ENCODE data around the gene RSBN1. TPM values are rescaled to one million over a fixed set of nuclear protein-coding genes. Genes with fewer than 3 reads are reported as not detected.
"Not testable (repeated sequence)": the region's sequence is repeated elsewhere in the genome, so short reads cannot be mapped to it uniquely, and the experiment has no call there.

RSBN1 gene
- total RNA-seq, 1 donor from 2014 or later, result 11.8 TPM

DNA sequence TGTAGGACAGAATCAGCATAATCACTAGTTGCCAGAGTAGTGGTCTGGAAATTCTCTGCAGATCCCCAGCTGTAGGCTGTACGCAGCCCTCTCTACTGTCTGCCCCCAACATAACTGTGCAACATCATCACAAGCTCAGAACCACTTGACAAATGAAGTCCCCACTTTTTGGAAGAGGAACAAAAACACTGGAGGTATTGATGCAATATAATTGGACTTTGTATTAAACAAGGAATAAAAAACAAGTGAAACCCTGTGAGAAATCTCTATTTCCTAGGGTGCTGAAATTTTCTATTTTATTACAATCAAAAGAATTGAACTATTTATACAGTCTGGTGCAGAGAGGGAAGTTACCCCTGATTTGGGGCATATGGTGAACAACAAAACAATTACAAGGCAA lies 68.2 kb downstream of the RSBN1 start:
- Mint-ChIP-seq H3K27me3 (ENCODE audit: low read depth) (no peaks in the 10 kb centered on the region), H3K4me1 (ENCODE audit: low read depth) (peaks cover 17% of the 10 kb centered on the region), H3K4me3 (ENCODE audit: unreplicated experiment) (no peak overlapping the region), H3K9me3 (ENCODE audit: low read depth) (no peaks in the 10 kb centered on the region), H3K36me3 (ENCODE audit: low read depth) (no peaks in the 10 kb centered on the region), H3K27ac (ENCODE audit: unreplicated experiment) (no peak overlapping the region)
- DNase-seq (ENCODE audit: low spot score), result no peak
- TF ChIP-seq, protein P1, sequence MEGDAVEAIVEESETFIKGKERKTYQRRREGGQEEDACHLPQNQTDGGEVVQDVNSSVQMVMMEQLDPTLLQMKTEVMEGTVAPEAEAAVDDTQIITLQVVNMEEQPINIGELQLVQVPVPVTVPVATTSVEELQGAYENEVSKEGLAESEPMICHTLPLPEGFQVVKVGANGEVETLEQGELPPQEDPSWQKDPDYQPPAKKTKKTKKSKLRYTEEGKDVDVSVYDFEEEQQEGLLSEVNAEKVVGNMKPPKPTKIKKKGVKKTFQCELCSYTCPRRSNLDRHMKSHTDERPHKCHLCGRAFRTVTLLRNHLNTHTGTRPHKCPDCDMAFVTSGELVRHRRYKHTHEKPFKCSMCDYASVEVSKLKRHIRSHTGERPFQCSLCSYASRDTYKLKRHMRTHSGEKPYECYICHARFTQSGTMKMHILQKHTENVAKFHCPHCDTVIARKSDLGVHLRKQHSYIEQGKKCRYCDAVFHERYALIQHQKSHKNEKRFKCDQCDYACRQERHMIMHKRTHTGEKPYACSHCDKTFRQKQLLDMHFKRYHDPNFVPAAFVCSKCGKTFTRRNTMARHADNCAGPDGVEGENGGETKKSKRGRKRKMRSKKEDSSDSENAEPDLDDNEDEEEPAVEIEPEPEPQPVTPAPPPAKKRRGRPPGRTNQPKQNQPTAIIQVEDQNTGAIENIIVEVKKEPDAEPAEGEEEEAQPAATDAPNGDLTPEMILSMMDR (IDR thresholded peaks at IDR 0.05), result no peak

DNA sequence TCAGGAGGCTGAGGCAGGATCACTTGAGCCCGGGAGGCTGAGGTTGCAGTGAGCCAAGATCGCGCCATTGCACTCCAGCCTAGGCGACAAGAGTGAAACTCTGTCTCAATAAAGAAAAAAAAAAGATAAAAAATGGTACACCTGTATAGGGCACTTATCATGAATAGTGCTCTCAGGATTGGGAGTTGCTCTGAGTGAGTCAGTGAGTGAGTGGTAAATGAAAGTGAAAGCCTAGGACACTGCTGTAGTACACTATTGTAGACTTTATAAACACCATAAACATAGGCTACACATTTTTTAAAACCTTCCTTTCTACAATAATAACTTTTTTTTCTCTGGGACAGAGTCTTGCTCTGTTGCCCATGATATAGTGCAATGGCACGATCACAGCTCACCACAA lies 69.8 kb downstream of the RSBN1 start:
- H3K36me3 Mint-ChIP-seq (ENCODE audit: low read depth), result peaks cover 5% of the 10 kb centered on the region

DNA sequence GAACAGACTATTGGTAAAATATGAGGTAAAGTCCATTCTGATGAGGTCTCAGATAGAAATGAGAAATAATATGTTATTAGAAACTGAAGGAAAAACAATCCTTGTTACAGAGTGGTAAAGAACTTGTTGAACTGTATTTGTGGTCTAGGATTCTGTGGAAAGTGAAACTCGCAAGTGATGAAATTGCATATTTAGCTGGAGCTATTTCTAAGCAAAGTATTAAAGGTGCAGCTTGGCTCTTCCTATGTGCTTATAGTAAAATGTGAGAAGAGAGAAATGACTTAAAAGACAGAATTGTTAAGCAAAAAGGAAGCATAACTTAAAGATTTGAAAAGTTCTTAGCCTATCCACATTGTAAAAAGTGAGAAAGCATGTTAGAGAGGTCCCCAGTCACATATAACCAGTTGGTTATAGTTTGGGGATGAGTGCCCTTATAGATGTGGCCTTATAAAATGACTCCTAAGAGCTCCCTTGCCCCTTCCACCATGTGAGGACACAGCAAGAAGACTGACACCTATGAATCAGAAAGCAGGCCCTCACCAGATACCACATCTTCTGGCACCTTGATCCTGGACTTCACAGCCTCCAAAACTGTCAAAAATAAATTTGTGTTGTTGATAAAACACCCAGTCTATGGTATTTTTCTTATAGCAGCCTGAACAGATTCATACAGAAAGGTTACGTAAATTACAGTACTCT lies 77.8 kb downstream of the RSBN1 start:
- TF ChIP-seq, protein P1 (IDR thresholded peaks at IDR 0.05), result no peak
- H3K27ac Mint-ChIP-seq (ENCODE audit: unreplicated experiment), result no peak overlapping the region

More for the DNA sequence above, 69.8 kb downstream of the RSBN1 start:
- Mint-ChIP-seq H3K4me1 (ENCODE audit: low read depth) (peaks cover 9% of the 10 kb centered on the region), H3K27me3 (ENCODE audit: low read depth) (no peaks in the 10 kb centered on the region), H3K27ac (ENCODE audit: unreplicated experiment) (no peak overlapping the region), H3K9me3 (ENCODE audit: low read depth) (no peaks in the 10 kb centered on the region), H3K4me3 (ENCODE audit: unreplicated experiment) (no peak overlapping the region)
- TF ChIP-seq, protein P1 (IDR thresholded peaks at IDR 0.05), result no peak
- no peak for DNase-seq (ENCODE audit: low spot score)

DNA sequence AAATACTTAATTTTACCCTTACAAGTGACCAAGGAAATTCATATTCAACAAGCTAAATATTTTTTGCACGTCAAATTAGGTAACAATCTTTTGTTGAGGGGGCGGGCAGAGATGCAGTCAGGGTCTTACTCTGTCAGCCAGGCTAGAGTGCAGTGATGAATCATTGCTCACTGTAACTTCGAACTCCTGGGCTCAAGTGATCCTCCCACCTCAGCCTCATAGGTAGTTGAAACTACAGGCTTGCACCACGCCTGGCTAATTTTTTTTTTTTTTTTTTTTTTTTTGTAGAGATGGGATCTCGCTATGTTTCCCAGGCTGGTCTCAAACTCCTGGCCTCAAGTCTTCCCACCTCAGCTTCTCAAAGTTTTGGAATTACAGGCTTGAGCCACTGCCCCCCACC lies 79.5 kb downstream of the RSBN1 start:
- Mint-ChIP-seq H3K9me3 (ENCODE audit: low read depth) (no peaks in the 10 kb centered on the region), H3K27ac (ENCODE audit: unreplicated experiment) (no peak overlapping the region), H3K27me3 (ENCODE audit: low read depth) (no peaks in the 10 kb centered on the region), H3K36me3 (ENCODE audit: low read depth) (peaks cover 27% of the 10 kb centered on the region), H3K4me1 (ENCODE audit: low read depth) (no peaks in the 10 kb centered on the region), H3K4me3 (ENCODE audit: unreplicated experiment) (no peak overlapping the region)
- no peak for DNase-seq (ENCODE audit: low spot score)
- TF ChIP-seq, protein P1 (IDR thresholded peaks at IDR 0.05), result no peak

More for the DNA sequence above, 77.8 kb downstream of the RSBN1 start:
- no peak overlapping the region for H3K4me3 Mint-ChIP-seq (ENCODE audit: unreplicated experiment)
- no peaks in the 10 kb centered on the region for H3K27me3 Mint-ChIP-seq (ENCODE audit: low read depth)
- H3K36me3 Mint-ChIP-seq (ENCODE audit: low read depth), result peaks cover 20% of the 10 kb centered on the region
- DNase-seq (ENCODE audit: low spot score), result no peak
- H3K9me3 Mint-ChIP-seq (ENCODE audit: low read depth), result no peaks in the 10 kb centered on the region
- no peaks in the 10 kb centered on the region for H3K4me1 Mint-ChIP-seq (ENCODE audit: low read depth)

DNA sequence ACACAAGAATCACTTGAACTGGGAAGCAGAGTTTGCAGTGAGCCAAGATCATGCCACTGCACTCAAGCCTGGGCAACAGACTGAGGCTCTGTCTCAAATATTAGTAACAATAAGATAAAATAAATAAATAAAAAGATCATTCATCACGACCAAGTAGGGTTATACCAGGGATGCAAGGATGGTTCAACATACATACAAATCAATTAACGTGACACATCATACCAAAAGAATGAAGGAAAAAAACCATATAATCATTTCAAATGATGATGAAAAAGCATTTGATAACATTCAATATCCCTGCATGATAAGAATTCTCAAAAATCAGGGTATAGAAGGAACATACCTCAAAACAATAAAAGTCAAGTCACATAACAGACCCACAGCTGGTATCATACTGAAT lies 91.3 kb downstream of the RSBN1 start:
- no peak overlapping the region for H3K27ac Mint-ChIP-seq (ENCODE audit: unreplicated experiment)
- TF ChIP-seq, protein P1 (IDR thresholded peaks at IDR 0.05), result no peak
- peaks cover 16% of the 10 kb centered on the region for H3K9me3 Mint-ChIP-seq (ENCODE audit: low read depth)
- H3K27me3 Mint-ChIP-seq (ENCODE audit: low read depth), result no peaks in the 10 kb centered on the region
- H3K4me3 Mint-ChIP-seq (ENCODE audit: unreplicated experiment), result no peak overlapping the region
- DNase-seq (ENCODE audit: low spot score), result no peak
- H3K36me3 Mint-ChIP-seq (ENCODE audit: low read depth), result peaks cover 45% of the 10 kb centered on the region
- no peaks in the 10 kb centered on the region for H3K4me1 Mint-ChIP-seq (ENCODE audit: low read depth)

DNA sequence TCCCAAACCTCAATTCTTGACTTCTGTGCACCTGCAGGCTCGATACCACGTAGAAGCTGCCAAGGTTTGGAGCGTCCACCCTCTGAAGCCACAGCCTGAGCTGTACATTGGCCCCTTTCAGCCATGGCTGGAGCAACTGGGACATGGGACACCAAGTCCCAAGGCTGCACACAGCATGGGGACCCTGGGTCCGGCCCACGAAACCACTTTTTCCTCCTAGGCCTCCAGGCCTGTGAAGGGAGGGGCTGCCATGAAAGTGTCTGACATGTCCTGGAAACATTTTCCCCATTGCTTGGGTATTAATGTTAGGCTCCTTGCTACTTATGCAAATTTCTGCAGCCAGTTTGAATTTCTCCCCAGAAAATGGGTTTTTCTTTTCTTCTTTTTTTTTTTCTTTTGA lies 93.7 kb downstream of the RSBN1 start:
- H3K4me3 Mint-ChIP-seq (ENCODE audit: unreplicated experiment); H3K4me1 Mint-ChIP-seq (ENCODE audit: low read depth); H3K27ac Mint-ChIP-seq (ENCODE audit: unreplicated experiment); DNase-seq (ENCODE audit: low spot score); H3K27me3 Mint-ChIP-seq (ENCODE audit: low read depth): not testable (repeated sequence)
- H3K9me3 Mint-ChIP-seq (ENCODE audit: low read depth), result peaks cover 16% of the 10 kb centered on the region
- peaks cover 43% of the 10 kb centered on the region for H3K36me3 Mint-ChIP-seq (ENCODE audit: low read depth)

DNA sequence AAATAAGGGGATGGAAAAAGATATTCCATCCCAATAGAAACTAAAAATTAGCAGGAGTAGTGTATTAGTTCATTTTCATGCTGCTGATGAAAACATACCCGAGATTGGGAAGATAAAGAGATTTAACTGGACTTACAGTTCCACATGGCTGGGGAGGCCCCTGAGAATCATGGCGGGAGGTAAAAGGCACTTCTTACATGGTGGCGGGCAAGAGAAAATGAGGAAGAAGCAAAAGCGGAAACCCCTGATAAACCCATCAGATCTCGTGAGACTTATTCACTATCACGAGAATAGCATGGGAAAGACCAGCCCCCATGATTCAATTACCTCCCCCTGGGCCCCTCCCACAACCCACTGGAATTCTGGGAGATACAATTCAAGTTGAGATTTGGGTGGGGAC lies 94.8 kb downstream of the RSBN1 start:
- not testable (repeated sequence) for H3K4me1 Mint-ChIP-seq (ENCODE audit: low read depth); DNase-seq (ENCODE audit: low spot score); H3K27ac Mint-ChIP-seq (ENCODE audit: unreplicated experiment); H3K27me3 Mint-ChIP-seq (ENCODE audit: low read depth); H3K4me3 Mint-ChIP-seq (ENCODE audit: unreplicated experiment)
- Mint-ChIP-seq H3K9me3 (ENCODE audit: low read depth) (peaks cover 16% of the 10 kb centered on the region), H3K36me3 (ENCODE audit: low read depth) (peaks cover 42% of the 10 kb centered on the region)
